Measurements from ENCODE around the gene ITCH. TPM values are rescaled to one million over a fixed set of nuclear protein-coding genes. Genes with fewer than 3 reads are reported as not detected.

Gene ITCH
- total and polyA plus RNA-seq, 9 of the 15 experiments (the other 6 are each of a cell fraction or from before 2014, with no cell fraction given), result 7.5 to 53.0 (median 22.9) TPM

- H3K4me1 ChIP-seq (replicated peaks in 1 of 2; ENCODE audit: control insufficient read depth in 2 of 2, insufficient read depth in 2 of 2, low read length in 2 of 2), result peaks cover 10 to 20% of the 10 kb centered on the region in 2 experiments; a peak in 4 of 5 replicates
- FAIRE-seq (peak; percentile 90), ATAC-seq (peak; percentile 50; the same call in 2 of the 3 replicates), DNase-seq (ENCODE audit: extremely low read depth in 1 of 4, low spot score in 3 of 4) (peak in 2 of 4 experiments; percentile 60 to 63)
- in situ Hi-C loops (cut with MboI) (no loop called here), intact Hi-C loops (cut with micrococcal nuclease) (no loop called here)
- no peaks in the 10 kb centered on the region for H3K36me3 ChIP-seq (ENCODE audit: control insufficient read depth, insufficient read depth, low read length)
- H3K9me3 ChIP-seq (replicated peaks; ENCODE audit: control insufficient read depth, insufficient read depth, low read depth, low read length), result no peaks in the 10 kb centered on the region
- H3K9ac ChIP-seq (ENCODE audit: insufficient read depth in 1 of 2, low read depth in 2 of 2, low read length in 2 of 2), result peak overlapping the region in 1 of 2 experiments; percentile 76; a peak in 1 of 4 replicates
- H2AFZ ChIP-seq (ENCODE audit: low read depth, low read length), result peak overlapping the region; percentile 64
- no TSS peak for BruUV-seq (replicated peaks)
- H3K4me2 ChIP-seq (ENCODE audit: insufficient read depth, low read length), result peak overlapping the region; percentile 14; the same call in 1 of the 2 replicates
- no peak overlapping the region for H3K4me3 ChIP-seq
- ChIA-PET POLR2A (no interaction called here), CTCF (ENCODE audit: low intra/inter-chr PET ratio) (no interaction called here)
- H3K27me3 ChIP-seq (ENCODE audit: control insufficient read depth in 2 of 2, insufficient read depth in 2 of 2, low read length in 2 of 2), result no peaks in the 10 kb centered on the region; a peak in 1 of 5 replicates
- peaks cover 10% of the 10 kb centered on the region for H3K9me1 ChIP-seq (ENCODE audit: control insufficient read depth, insufficient read depth, low read length)
- H3K27ac ChIP-seq (ENCODE audit: extremely low read depth, low read depth, low read length), result no peak overlapping the region
- no peaks in the 10 kb centered on the region for H3K79me2 ChIP-seq (ENCODE audit: control insufficient read depth, insufficient read depth, low read length)
- no peaks in the 10 kb centered on the region for H4K20me1 ChIP-seq (replicated peaks; ENCODE audit: control insufficient read depth, insufficient read depth, low read length)
- 38% methylated on average over 20 of the region's 20 CpGs for WGBS (ENCODE audit: insufficient coverage, low coverage, missing lambda C conversion rate)
- TF ChIP-seq LCOR (CRISPR knock-in tag; IDR thresholded peaks at IDR 0.05) (0 out of 2 replicates have a peak, but pooled peaks have one; percentile 36), CREB3L1 (IDR thresholded peaks at IDR 0.05; ENCODE audit: borderline replicate concordance, low read depth) (0 out of 2 replicates have a peak, but pooled peaks have one; percentile 34), MNT (conservative IDR thresholded peaks at IDR 0.05) (peak; percentile 40 to 74; a peak in 3 of 4 replicates), MAX (CRISPR knock-in tag; IDR thresholded peaks at IDR 0.05) (peak; percentile 88), GTF2A2 (tag; IDR thresholded peaks at IDR 0.05) (no peak), SMARCE1 (IDR thresholded peaks at IDR 0.05) (peak; percentile 58), MTA3 (IDR thresholded peaks at IDR 0.05; ENCODE audit: borderline replicate concordance) (no peak), CREB1 (IDR thresholded peaks at IDR 0.05) (no peak), CREB1 (CRISPR knock-in tag; IDR thresholded peaks at IDR 0.05) (no peak), CTBP1 (IDR thresholded peaks at IDR 0.05; ENCODE audit: borderline replicate concordance) (peak; percentile 44; the same call in 1 of the 2 replicates), FOXP1 (CRISPR knock-in tag; IDR thresholded peaks at IDR 0.05) (0 out of 2 replicates have a peak, but pooled peaks have one; percentile 34), ZFX (CRISPR knock-in tag; IDR thresholded peaks at IDR 0.05) (peak; percentile 66), CREM (IDR thresholded peaks at IDR 0.05; ENCODE audit: low read depth) (peak; percentile 41; the same call in 1 of the 2 replicates), RFX1 (IDR thresholded peaks at IDR 0.05) (peak; percentile 89), MYC (IDR thresholded peaks at IDR 0.05; ENCODE audit: low read depth, low read length) (0 out of 2 replicates have a peak, but pooled peaks have one; percentile 35), MYC (CRISPR knock-in tag; IDR thresholded peaks at IDR 0.05; ENCODE audit: borderline replicate concordance, low read depth) (no peak), TCF3 (CRISPR knock-in tag; IDR thresholded peaks at IDR 0.05) (peak; percentile 44; the same call in 1 of the 2 replicates), BMI1 (IDR thresholded peaks at IDR 0.05; ENCODE audit: low read length) (peak; percentile 51; the same call in 1 of the 2 replicates), PKNOX1 (IDR thresholded peaks at IDR 0.05) (peak; percentile 51; the same call in 1 of the 2 replicates), ADNP (tag; IDR thresholded peaks at IDR 0.05) (0 out of 2 replicates have a peak, but pooled peaks have one; percentile 7)
Measured at GRCh38 chr20:34549291-34549928, 186.3 kb downstream of the ITCH start.
